H9 (cell line): Measurements from ENCODE around the gene PBOV1. TPM values are rescaled to one million over a fixed set of nuclear protein-coding genes. Genes with fewer than 3 reads are reported as not detected.
A peak's percentile ranks its signal among the peaks of the same experiment; 100 is the strongest.

Experiments
- DNase-seq: peaks from one replicate; pipeline ENCODE4 v3.0.0-alpha.2; 2017
- H2AFZ ChIP-seq: one replicate; pipeline ENCODE4 v1.6.1; 2013; ENCODE audit warnings: mild to moderate bottlenecking, low read length, control low read depth, moderate library complexity
- H2AK5ac ChIP-seq: 2 replicates; pipeline ENCODE4 v1.6.1; 2013; ENCODE audit warnings: low read length, control low read depth, mixed read lengths; ENCODE audit not compliant: insufficient read length
- H2BK120ac ChIP-seq: one replicate; pipeline ENCODE4 v1.6.1; 2013; ENCODE audit warnings: low read depth, mild to moderate bottlenecking, low read length, control low read depth, inconsistent platforms; ENCODE audit not compliant: poor library complexity, severe bottlenecking
- H2BK12ac ChIP-seq: 2 replicates; pipeline ENCODE4 v1.6.1; 2013; ENCODE audit warnings: low read length, control low read depth, mixed read lengths, low read depth; ENCODE audit not compliant: insufficient read length
- H2BK15ac ChIP-seq: 2 replicates; pipeline ENCODE4 v1.6.1; 2013; ENCODE audit warnings: low read depth, low read length, control low read depth
- H2BK20ac ChIP-seq: one replicate; pipeline ENCODE4 v1.6.1; 2013; ENCODE audit warnings: low read depth, mild to moderate bottlenecking, low read length, control low read depth, inconsistent platforms; ENCODE audit not compliant: poor library complexity, severe bottlenecking
- H2BK5ac ChIP-seq: 2 replicates; pipeline ENCODE4 v1.6.1; 2013; ENCODE audit warnings: low read length, control low read depth, mixed read lengths; ENCODE audit not compliant: insufficient read length
- H3K14ac ChIP-seq: 2 replicates; pipeline ENCODE4 v1.6.1; 2013; ENCODE audit warnings: low read length, control low read depth; ENCODE audit not compliant: insufficient read depth
- H3K18ac ChIP-seq: 2 replicates; pipeline ENCODE4 v1.6.1; 2013; ENCODE audit warnings: low read depth, mild to moderate bottlenecking, mixed read lengths, low read length, control low read depth; ENCODE audit not compliant: insufficient read length
- H3K23ac ChIP-seq: 2 replicates; pipeline ENCODE4 v1.6.1; 2013; ENCODE audit warnings: low read length, control low read depth, mixed read lengths, low read depth; ENCODE audit not compliant: insufficient read length
- H3K23me2 ChIP-seq: 2 replicates; pipeline ENCODE4 v1.6.1; 2013; ENCODE audit warnings: low read depth, mild to moderate bottlenecking, mixed read lengths, low read length, control low read depth; ENCODE audit not compliant: insufficient read length, poor library complexity, severe bottlenecking
- H3K27ac ChIP-seq: 2 replicates; pipeline ENCODE4 v1.5.1; 2013; ENCODE audit warnings: low read length, control low read depth, mixed read lengths, low read depth; ENCODE audit not compliant: insufficient read length
- H3K27me3 ChIP-seq: 2 replicates; pipeline ENCODE4 v1.6.1; 2013; ENCODE audit warnings: low read length, control low read depth, inconsistent platforms; ENCODE audit not compliant: insufficient read depth
- H3K4ac ChIP-seq: 2 replicates; pipeline ENCODE4 v1.6.1; 2013; ENCODE audit warnings: low read depth, mild to moderate bottlenecking, control low read depth, inconsistent platforms, low read length, moderate library complexity
- H3K4me1 ChIP-seq: 2 replicates; pipeline ENCODE4 v1.6.1; 2013; ENCODE audit warnings: low read length, control low read depth, inconsistent platforms; ENCODE audit not compliant: insufficient read depth
- H3K4me2 ChIP-seq: 2 replicates; pipeline ENCODE4 v1.6.1; 2013; ENCODE audit warnings: low read length, control low read depth, mixed read lengths; ENCODE audit not compliant: insufficient read length, insufficient read depth
- H3K56ac ChIP-seq: 2 replicates; pipeline ENCODE4 v1.6.1; 2013; ENCODE audit warnings: low read depth, mild to moderate bottlenecking, mixed read lengths, low read length, control low read depth; ENCODE audit not compliant: insufficient read length
- H3K79me1 ChIP-seq: 2 replicates; pipeline ENCODE4 v1.6.1; 2013; ENCODE audit warnings: low read depth, mild to moderate bottlenecking, moderate library complexity, low read length, control low read depth, inconsistent platforms; ENCODE audit not compliant: insufficient read depth, poor library complexity, severe bottlenecking
- H3K79me2 ChIP-seq: 2 replicates; pipeline ENCODE4 v1.6.1; 2013; ENCODE audit warnings: low read length, control low read depth, inconsistent platforms; ENCODE audit not compliant: insufficient read depth
- H3K9ac ChIP-seq: 2 replicates; pipeline ENCODE4 v1.6.1; 2013; ENCODE audit warnings: low read length, control low read depth, mixed read lengths; ENCODE audit not compliant: insufficient read length; ENCODE audit errors: extremely low read depth
- H3K9me3 ChIP-seq: one replicate; pipeline ENCODE4 v1.6.1; 2013; ENCODE audit warnings: low read depth, low read length, inconsistent platforms; ENCODE audit not compliant: control insufficient read depth
- H3T11ph ChIP-seq: one replicate; pipeline ENCODE4 v1.6.1; 2013; ENCODE audit warnings: mild to moderate bottlenecking, low read length, control low read depth, inconsistent platforms
- H4K20me1 ChIP-seq: one replicate; pipeline ENCODE4 v1.6.1; 2013; ENCODE audit not compliant: control insufficient read depth, insufficient read length, insufficient read depth
- H4K5ac ChIP-seq: 2 replicates; pipeline ENCODE4 v1.6.1; 2013; ENCODE audit warnings: low read depth, mild to moderate bottlenecking, mixed read lengths, low read length, control low read depth; ENCODE audit not compliant: insufficient read length
- H4K8ac ChIP-seq: replicated peaks from 2 replicates; pipeline ENCODE4 v1.6.1; 2013; ENCODE audit warnings: low read length, control low read depth, mixed read lengths, low read depth; ENCODE audit not compliant: insufficient read length
- H4K91ac ChIP-seq: 2 replicates; pipeline ENCODE4 v1.6.1; 2013; ENCODE audit warnings: low read depth, mild to moderate bottlenecking, moderate library complexity, mixed read lengths, low read length, control low read depth; ENCODE audit not compliant: insufficient read length
- H3K27ac Mint-ChIP-seq, 3 experiments: 2 replicates in 2 of 3; 3 replicates in 1 of 3; pipeline ENCODE4 v1.8.0; 2020 to 2021; ENCODE audit warnings: mixed read lengths in 3 of 3, mild to moderate bottlenecking in 1 of 3, moderate library complexity in 1 of 3
- H3K27me3 Mint-ChIP-seq: 2 replicates; pipeline ENCODE4 v1.8.0; 2021; ENCODE audit warnings: low read depth, mild to moderate bottlenecking, moderate library complexity, mixed read lengths
- H3K36me3 Mint-ChIP-seq, 3 experiments: 2 replicates in 2 of 3; 3 replicates in 1 of 3; pipeline ENCODE4 v1.8.0; 2020 to 2021; ENCODE audit warnings: low read depth in 3 of 3, mixed read lengths in 3 of 3; ENCODE audit not compliant: insufficient read depth in 1 of 3
- H3K4me1 Mint-ChIP-seq, 2 experiments: 2 replicates each; pipeline ENCODE4 v1.8.0; 2020; ENCODE audit warnings: mixed read lengths in 2 of 2
- H3K4me3 Mint-ChIP-seq, 2 experiments: 2 replicates in 1 of 2; 3 replicates in 1 of 2; pipeline ENCODE4 v1.8.0; 2020 to 2021; ENCODE audit warnings: mild to moderate bottlenecking in 2 of 2, mixed read lengths in 2 of 2, moderate library complexity in 1 of 2
- H3K9me3 Mint-ChIP-seq, 2 experiments: 2 replicates in 1 of 2; 3 replicates in 1 of 2; pipeline ENCODE4 v1.8.0; 2020; ENCODE audit warnings: mild to moderate bottlenecking in 2 of 2, mixed read lengths in 2 of 2, moderate library complexity in 1 of 2
- CTCF ChIP-seq: fragments of 200-600 bp; sonication (generic); conservative IDR thresholded peaks from 3 replicates; pipeline ENCODE4 v1.8.0; 2021; ENCODE audit warnings: antibody characterized with exemption, mild to moderate bottlenecking
- WGBS: extraction: QIAGEN DNeasy Blood & Tissue Kit; methylation state at CpG from one replicate; pipeline ENCODE4 v1.1.7; 2013; ENCODE audit warnings: missing lambda C conversion rate, low lambda C conversion rate, mixed read lengths; ENCODE audit not compliant: insufficient read length; ENCODE audit errors: extremely low coverage; 5-methylcytosine and 5-hydroxymethylcytosine counted together
- total RNA-seq: library from RNA; stranded (reverse); gene quantifications from 2 replicates; pipeline ENCODE4 v1.2.1, GENCODE V29; 2021

PBOV1 gene
- total RNA-seq, 1 experiment from 2014 or later: not detected

- DNase-seq: no peak
- no peak overlapping the region for H2BK120ac ChIP-seq
- no peak overlapping the region for H2BK15ac ChIP-seq
- H3T11ph ChIP-seq: no peak overlapping the region
- Mint-ChIP-seq H3K27me3 (no peaks in the 10 kb centered on the region), H3K36me3 (no peaks in the 10 kb centered on the region), H3K9me3 (no peaks in the 10 kb centered on the region), H3K4me3 (no peak overlapping the region), H3K4me1 (peaks cover 5 to 7% of the 10 kb centered on the region in 2 experiments; a peak in 3 of 4 replicates), H3K27ac (peak overlapping the region in 1 of 3 experiments; percentile 19; a peak in 2 of 7 replicates)
- no peak overlapping the region for H2AK5ac ChIP-seq
- H3K27me3 ChIP-seq: no peaks in the 10 kb centered on the region
- no peak overlapping the region for H3K4ac ChIP-seq
- no peak overlapping the region for H2BK20ac ChIP-seq
- no peaks in the 10 kb centered on the region for H3K79me2 ChIP-seq
- no peaks in the 10 kb centered on the region for H3K79me1 ChIP-seq
- TF ChIP-seq CTCF: no peak
- H3K56ac ChIP-seq: no peak overlapping the region
- H2BK5ac ChIP-seq: no peak overlapping the region
- H4K20me1 ChIP-seq: no peaks in the 10 kb centered on the region
- no peak overlapping the region for H3K27ac ChIP-seq
- H3K18ac ChIP-seq: no peak overlapping the region
- no peak overlapping the region for H2BK12ac ChIP-seq
- H3K9me3 ChIP-seq: no peaks in the 10 kb centered on the region
- no peak overlapping the region for H3K4me2 ChIP-seq
- H4K5ac ChIP-seq: no peak overlapping the region
- H3K23ac ChIP-seq: no peak overlapping the region
- no peak overlapping the region for H4K91ac ChIP-seq
- no peak overlapping the region; the same call in 1 of the 2 replicates for H3K14ac ChIP-seq
- no peak overlapping the region for H2AFZ ChIP-seq
- WGBS: 100% methylated on average over 1 of the region's 3 CpGs
- H3K9ac ChIP-seq: no peak overlapping the region
- H3K4me1 ChIP-seq: no peaks in the 10 kb centered on the region
- no peak overlapping the region for H4K8ac ChIP-seq
- no peaks in the 10 kb centered on the region for H3K23me2 ChIP-seq
These were observed 1.1 kb upstream of the PBOV1 start for GRCh38 chr6:138219398-138219797.
